ENCODE results near the gene STAT3. TPM values are rescaled to one million over a fixed set of nuclear protein-coding genes. Genes with fewer than 3 reads are reported as not detected.
"Not testable (repeated sequence)": the region's sequence is repeated elsewhere in the genome, so short reads cannot be mapped to it uniquely, and the experiment has no call there.

Gene STAT3
- total and polyA plus RNA-seq, 5 donors: 46.9 to 192 (median 102) TPM

DNA sequence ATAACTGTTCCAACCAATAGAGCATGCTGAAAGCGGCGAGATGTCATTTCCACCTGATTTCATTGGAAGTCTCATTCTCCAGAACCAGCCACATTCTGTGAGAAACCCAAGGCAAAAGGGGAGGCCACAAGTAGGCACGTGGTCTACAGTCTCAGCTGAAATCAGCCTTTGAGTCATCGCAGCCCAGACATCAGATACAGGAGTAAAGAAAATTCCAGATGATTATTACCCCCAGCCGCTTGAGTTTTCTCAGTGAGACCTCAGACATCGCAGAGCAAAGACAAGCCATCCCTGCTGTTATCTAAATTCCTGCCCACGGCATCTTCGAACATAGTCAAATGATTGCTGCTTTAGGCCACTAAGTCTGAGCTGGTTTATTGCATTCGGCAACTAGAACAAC lies 23.1 kb downstream of the STAT3 start:
- Histone ChIP-seq H3K4me1 (ENCODE audit: control insufficient read depth, insufficient read depth, low read length) (peaks cover 38% of the 10 kb centered on the region), H3K4me3 (ENCODE audit: low read length) (no peak overlapping the region), H3K27ac (ENCODE audit: low read length) (peak overlapping the region; percentile 58), H3K27me3 (ENCODE audit: control insufficient read depth, insufficient read depth) (no peaks in the 10 kb centered on the region), H3K9me3 (ENCODE audit: control insufficient read depth, low read length) (no peaks in the 10 kb centered on the region)
- ATAC-seq (peak in 1 of 2 donors; percentile 26), DNase-seq (no peak)
- intact Hi-C loops (cut with DNase I): no loop called here
- 69% methylated on average over 9 of the region's 9 CpGs for WGBS

DNA sequence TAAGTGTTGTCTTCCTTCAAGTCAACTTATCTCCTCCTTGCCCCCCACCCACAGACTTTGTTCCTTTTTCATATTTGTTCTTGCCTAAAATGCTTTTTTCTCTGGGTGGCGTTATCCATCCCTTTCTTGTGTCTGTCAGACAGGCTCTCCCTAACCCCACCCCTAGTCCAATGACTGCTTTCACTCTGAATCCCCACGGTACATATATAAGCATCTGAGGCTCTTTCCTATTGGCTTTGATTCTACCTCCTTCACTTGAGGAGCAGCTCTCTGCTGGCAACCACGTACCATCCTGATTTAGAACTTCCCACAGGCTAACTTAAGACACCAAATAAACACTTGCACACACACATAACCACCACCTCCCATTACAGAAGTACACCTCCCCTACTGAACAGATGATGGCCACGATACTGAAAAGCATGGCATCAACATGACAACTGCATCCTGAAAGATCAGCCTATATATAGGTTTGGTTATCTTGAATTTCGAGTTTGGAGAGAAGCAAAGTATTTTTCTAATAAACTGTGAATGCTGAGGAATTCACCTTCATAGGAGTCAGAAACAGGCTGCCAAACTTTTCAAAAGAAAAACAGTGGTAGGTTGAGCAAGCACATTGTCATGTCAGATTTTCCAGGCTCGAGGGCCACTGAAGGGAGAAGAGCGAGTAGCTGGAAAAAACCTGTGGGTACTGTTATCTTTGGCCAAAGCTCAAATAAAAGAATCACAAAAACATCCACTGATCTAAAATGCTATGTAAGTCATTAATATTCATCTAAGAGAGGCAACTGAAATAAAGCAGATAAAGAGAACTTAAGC lies 24.3 kb downstream of the STAT3 start:
- H3K27ac ChIP-seq (ENCODE audit: low read length): no peak overlapping the region
- intact Hi-C loops (cut with DNase I): no loop called here
- ATAC-seq: peak in 1 of 2 donors; percentile 75
- peaks cover 38% of the 10 kb centered on the region for H3K4me1 ChIP-seq (ENCODE audit: control insufficient read depth, insufficient read depth, low read length)
- no peak overlapping the region for H3K4me3 ChIP-seq (ENCODE audit: low read length)
- WGBS: 54% methylated on average over 7 of the region's 7 CpGs
- no peaks in the 10 kb centered on the region for H3K9me3 ChIP-seq (ENCODE audit: control insufficient read depth, low read length)
- no peaks in the 10 kb centered on the region for H3K27me3 ChIP-seq (ENCODE audit: control insufficient read depth, insufficient read depth)
- peak in 1 of 3 donors; percentile 31 for DNase-seq

DNA sequence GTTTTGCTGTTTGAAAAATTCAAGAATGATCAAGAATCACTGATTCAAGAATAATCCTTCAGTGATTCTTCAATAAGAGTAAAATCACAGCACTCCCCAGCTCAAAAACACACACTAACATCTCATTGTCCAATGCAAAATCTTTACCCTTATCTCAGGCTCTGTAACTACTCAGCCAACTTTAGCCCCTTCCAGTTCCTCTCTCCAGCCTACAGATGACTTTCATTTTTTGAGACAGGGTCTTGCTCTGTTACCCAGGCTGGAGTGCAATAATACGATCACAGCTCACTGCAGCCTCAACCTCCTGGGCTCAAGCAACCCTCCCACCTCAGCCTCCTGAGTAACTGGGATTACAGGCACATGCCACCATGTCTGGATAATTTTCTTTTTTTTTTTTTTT lies 25.0 kb downstream of the STAT3 start:
- intact Hi-C loops (cut with DNase I): no loop called here
- H3K4me3 ChIP-seq (ENCODE audit: low read length): no peak overlapping the region
- DNase-seq: no peak
- 88% methylated on average over 1 of the region's 1 CpG for WGBS
- ATAC-seq: no peak
- no peaks in the 10 kb centered on the region for H3K27me3 ChIP-seq (ENCODE audit: control insufficient read depth, insufficient read depth)
- no peak overlapping the region for H3K27ac ChIP-seq (ENCODE audit: low read length)
- peaks cover 36% of the 10 kb centered on the region for H3K4me1 ChIP-seq (ENCODE audit: control insufficient read depth, insufficient read depth, low read length)
- H3K9me3 ChIP-seq (ENCODE audit: control insufficient read depth, low read length): no peaks in the 10 kb centered on the region

DNA sequence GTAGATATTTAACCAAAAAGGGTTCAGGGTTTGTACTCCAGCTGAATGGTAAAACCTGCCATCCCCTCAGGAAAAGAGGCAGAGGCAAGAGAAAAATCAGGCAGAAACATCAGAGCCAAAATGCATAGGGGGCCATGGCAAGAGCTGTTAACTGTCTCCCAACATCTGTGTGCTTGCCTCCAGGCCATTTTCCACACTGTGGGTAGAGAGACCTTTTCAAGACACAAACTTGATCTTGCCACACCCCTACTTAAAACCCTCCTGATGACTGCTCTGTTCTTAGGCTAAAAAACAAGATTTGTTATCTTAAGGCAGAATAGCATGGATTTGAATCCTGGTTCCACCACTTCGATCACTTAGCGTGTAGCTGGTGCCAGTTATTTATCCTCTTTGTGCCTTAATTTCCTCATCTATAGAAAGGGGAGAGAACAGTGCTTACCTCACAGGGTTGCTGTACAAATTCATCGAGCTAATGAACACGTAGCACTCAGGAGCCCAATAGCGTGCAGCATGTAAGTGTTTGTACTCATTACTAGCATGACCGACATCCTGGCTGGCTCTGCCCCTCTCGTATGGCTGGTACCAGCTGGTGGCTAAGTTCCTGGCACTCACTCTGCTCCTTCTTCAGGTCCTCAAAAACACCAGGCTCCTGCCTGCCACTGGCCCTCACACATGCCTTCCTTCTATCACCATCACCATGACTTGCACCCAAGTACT lies 25.8 kb downstream of the STAT3 start:
- peak; percentile 8 to 56 for ATAC-seq
- Histone ChIP-seq H3K27me3 (ENCODE audit: control insufficient read depth, insufficient read depth) (no peaks in the 10 kb centered on the region), H3K4me1 (ENCODE audit: control insufficient read depth, insufficient read depth, low read length) (peaks cover 37% of the 10 kb centered on the region), H3K9me3 (ENCODE audit: control insufficient read depth, low read length) (no peaks in the 10 kb centered on the region), H3K4me3 (ENCODE audit: low read length) (no peak overlapping the region), H3K27ac (ENCODE audit: low read length) (peak overlapping the region; percentile 50)
- DNase-seq: no peak
- intact Hi-C loops (cut with DNase I): no loop called here
- WGBS: 82% methylated on average over 7 of the region's 7 CpGs

DNA sequence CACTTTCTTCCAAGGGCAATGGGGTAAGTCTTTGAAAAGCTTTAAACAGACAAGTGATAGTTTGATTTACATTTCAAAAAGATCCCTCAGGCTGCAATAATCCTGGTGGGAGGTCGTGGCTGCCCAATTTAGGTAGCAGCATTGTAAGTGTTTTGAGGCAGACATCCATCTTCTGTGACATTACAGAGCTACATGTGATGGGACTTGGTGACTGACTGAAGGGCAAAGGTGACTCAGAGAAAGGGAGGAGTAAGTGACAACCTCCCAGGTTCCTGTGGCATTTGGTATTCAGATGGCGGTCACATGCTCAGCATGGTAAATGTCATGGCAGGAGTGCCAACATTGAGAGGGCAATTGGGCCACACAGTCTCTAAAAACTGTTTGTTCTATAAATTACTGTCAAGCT lies 26.5 kb downstream of the STAT3 start:
- Histone ChIP-seq H3K27me3 (ENCODE audit: control insufficient read depth, insufficient read depth) (no peaks in the 10 kb centered on the region), H3K27ac (ENCODE audit: low read length) (peak overlapping the region; percentile 25), H3K9me3 (ENCODE audit: control insufficient read depth, low read length) (no peaks in the 10 kb centered on the region), H3K4me3 (ENCODE audit: low read length) (no peak overlapping the region), H3K4me1 (ENCODE audit: control insufficient read depth, insufficient read depth, low read length) (peaks cover 33% of the 10 kb centered on the region)
- 53% methylated on average over 2 of the region's 2 CpGs for whole genome bisulfite sequencing
- intact Hi-C loops (cut with DNase I): no loop called here
- peak in 1 of 2 donors; percentile 50 for ATAC-seq
- DNase-seq: no peak

DNA sequence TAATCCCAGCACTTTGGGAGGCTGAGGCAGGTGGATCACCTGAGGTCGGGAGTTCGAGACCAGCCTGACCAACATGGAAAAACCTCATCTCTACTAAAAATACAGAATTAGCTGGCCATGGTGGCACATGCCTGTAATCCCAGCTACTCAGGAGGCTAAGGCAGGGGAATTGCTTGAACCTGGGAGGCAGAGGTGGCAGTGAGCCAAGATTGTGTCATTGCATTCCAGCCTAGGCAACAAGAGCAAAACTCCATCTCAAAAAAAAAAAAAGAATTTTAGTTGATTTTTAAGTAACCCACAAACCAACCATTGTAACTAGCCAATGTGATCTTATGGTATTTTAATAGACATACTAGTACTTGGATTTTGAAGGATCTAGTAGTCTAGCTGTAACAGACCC lies 27.9 kb downstream of the STAT3 start:
- H3K4me1 ChIP-seq (ENCODE audit: control insufficient read depth, insufficient read depth, low read length): peaks cover 29% of the 10 kb centered on the region
- H3K4me3 ChIP-seq (ENCODE audit: low read length); H3K9me3 ChIP-seq (ENCODE audit: control insufficient read depth, low read length); H3K27ac ChIP-seq (ENCODE audit: low read length); H3K27me3 ChIP-seq (ENCODE audit: control insufficient read depth, insufficient read depth); intact Hi-C loops (cut with DNase I); ATAC-seq: not testable (repeated sequence)
- peak in 2 of 3 donors; percentile 54 to 75 for DNase-seq
- 93% methylated on average over 2 of the region's 2 CpGs for WGBS

DNA sequence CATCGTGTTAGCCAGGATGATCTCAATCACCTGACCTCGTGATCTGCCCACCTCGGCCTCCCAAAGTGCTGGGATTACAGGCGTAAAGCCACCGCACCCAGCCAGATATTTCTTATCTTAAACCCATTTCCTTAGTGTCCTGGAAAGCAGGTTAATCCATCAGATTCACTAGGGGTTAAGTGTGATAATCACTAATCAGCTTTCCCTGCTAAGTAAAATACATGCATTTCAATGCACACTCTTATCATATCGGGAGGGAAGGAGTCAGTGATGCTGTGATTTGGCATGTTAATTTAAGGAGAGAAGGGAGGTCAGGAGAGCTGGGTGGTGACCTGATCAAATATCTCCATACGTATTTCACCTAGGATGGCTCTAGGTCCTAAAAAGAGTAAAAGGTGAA lies 29.1 kb downstream of the STAT3 start:
- ATAC-seq (no peak), DNase-seq (no peak)
- intact Hi-C loops (cut with DNase I): no loop called here
- Histone ChIP-seq H3K27ac (ENCODE audit: low read length) (no peak overlapping the region), H3K9me3 (ENCODE audit: control insufficient read depth, low read length) (no peaks in the 10 kb centered on the region), H3K27me3 (ENCODE audit: control insufficient read depth, insufficient read depth) (no peaks in the 10 kb centered on the region), H3K4me1 (ENCODE audit: control insufficient read depth, insufficient read depth, low read length) (peaks cover 27% of the 10 kb centered on the region), H3K4me3 (ENCODE audit: low read length) (no peak overlapping the region)
- 73% methylated on average over 7 of the region's 7 CpGs for WGBS

DNA sequence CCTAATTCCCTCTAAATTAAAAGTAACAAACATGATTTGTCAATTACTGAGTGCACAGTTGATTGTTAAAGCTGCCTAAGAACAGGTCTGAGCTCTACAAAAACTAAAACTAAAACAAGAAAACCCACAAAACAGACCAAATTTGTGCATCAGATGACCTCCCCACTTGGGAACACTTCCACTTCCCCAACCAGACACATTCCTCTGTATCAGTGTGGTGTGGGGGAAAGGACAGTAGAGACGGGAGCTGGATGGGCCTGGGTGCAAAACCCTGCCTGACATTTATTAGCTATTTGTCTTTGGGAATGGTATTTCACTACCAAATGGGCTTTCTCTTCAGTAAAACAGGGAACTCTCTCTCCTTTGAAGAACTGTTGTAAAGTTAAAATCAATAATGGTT lies 29.8 kb downstream of the STAT3 start:
- H3K27ac ChIP-seq (ENCODE audit: low read length): no peak overlapping the region
- 75% methylated on average over 1 of the region's 1 CpG for WGBS
- peaks cover 24% of the 10 kb centered on the region for H3K4me1 ChIP-seq (ENCODE audit: control insufficient read depth, insufficient read depth, low read length)
- no peaks in the 10 kb centered on the region for H3K27me3 ChIP-seq (ENCODE audit: control insufficient read depth, insufficient read depth)
- H3K4me3 ChIP-seq (ENCODE audit: low read length): no peak overlapping the region
- no peak for ATAC-seq
- intact Hi-C loops (cut with DNase I): no loop called here
- no peaks in the 10 kb centered on the region for H3K9me3 ChIP-seq (ENCODE audit: control insufficient read depth, low read length)
- no peak for DNase-seq

DNA sequence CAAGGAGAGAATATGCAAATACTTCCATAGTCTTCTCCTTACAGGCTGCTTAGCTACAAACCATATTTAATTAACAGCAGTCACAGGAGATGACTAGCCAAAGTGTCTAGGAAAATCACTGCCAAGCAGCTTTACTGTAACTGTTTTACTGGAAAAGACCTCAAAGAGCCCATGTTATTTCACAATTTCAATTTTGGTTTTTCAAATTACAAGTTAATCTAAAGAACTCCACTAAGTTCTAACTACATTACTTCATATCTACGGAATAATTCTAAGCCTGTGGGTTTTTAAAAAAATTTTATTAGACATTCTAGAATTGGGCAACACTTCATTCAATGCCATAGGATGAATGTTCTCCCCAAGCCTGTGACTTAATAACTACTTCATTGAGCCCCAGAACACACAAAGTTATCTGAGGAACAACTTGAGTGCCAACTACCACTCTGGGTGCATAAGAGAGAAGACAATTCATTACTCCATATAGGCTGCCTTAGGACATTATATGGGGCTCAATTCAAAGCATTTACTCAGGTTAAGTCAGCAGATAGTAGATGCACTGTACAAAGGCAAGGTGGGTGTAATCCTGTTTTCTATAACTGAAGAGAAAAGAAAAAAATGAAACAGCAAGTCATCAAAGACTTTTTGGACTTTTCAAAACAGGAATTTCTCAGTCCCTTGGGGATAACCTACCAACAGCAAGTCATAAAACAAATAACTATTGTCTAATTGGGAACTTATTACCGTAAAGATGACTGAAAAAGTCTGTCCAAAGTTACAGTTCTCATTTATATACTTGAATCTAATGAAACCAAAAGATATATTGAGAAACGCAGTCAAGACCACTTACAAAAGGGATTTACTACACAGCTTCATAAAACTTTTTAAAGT lies 33.0 kb downstream of the STAT3 start:
- WGBS: 51% methylated on average over 3 of the region's 3 CpGs
- intact Hi-C loops (cut with DNase I): no loop called here
- no peak overlapping the region for H3K27ac ChIP-seq (ENCODE audit: low read length)
- peaks cover 11% of the 10 kb centered on the region for H3K4me1 ChIP-seq (ENCODE audit: control insufficient read depth, insufficient read depth, low read length)
- H3K4me3 ChIP-seq (ENCODE audit: low read length): no peak overlapping the region
- H3K27me3 ChIP-seq (ENCODE audit: control insufficient read depth, insufficient read depth): no peaks in the 10 kb centered on the region
- no peak for DNase-seq
- ATAC-seq: peak in 1 of 2 donors; percentile 25
- H3K9me3 ChIP-seq (ENCODE audit: control insufficient read depth, low read length): no peaks in the 10 kb centered on the region

DNA sequence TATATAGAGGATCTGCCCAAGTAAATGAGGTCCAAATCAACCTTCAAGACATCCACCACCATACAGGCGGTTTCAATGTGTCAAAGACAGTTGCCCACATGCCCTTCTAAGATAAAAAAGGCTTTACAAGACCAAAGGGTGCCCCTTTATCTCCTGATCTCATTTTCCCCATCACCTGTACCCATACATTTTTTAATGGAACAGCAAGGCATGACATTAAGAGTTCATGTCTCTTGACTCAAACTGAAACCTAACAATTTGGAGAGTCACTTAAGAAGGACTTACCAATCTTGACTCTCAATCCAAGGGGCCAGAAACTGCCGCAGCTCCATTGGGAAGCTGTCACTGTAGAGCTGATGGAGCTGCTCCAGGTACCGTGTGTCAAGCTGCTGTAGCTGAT lies 40.1 kb downstream of the STAT3 start:
- 95% methylated on average over 3 of the region's 3 CpGs for WGBS
- H3K4me1 ChIP-seq (ENCODE audit: control insufficient read depth, insufficient read depth, low read length): peaks cover 8% of the 10 kb centered on the region
- no peak overlapping the region for H3K27ac ChIP-seq (ENCODE audit: low read length)
- intact Hi-C loops (cut with DNase I): loop anchor here in 1 of 4 donors (5.0 kb wide), 1 partner anchor 39 kb away; the partner anchor contains the start of gene STAT3
- ATAC-seq (no peak), DNase-seq (no peak)
- H3K4me3 ChIP-seq (ENCODE audit: low read length): no peak overlapping the region
- H3K9me3 ChIP-seq (ENCODE audit: control insufficient read depth, low read length): no peaks in the 10 kb centered on the region
- H3K27me3 ChIP-seq (ENCODE audit: control insufficient read depth, insufficient read depth): no peaks in the 10 kb centered on the region
